Measurements from ENCODE around the gene ANKUB1. TPM values are rescaled to one million over a fixed set of nuclear protein-coding genes. Genes with fewer than 3 reads are reported as not detected.

Gene ANKUB1
- total RNA-seq, 4 donors from 2014 or later = not detected

DNA sequence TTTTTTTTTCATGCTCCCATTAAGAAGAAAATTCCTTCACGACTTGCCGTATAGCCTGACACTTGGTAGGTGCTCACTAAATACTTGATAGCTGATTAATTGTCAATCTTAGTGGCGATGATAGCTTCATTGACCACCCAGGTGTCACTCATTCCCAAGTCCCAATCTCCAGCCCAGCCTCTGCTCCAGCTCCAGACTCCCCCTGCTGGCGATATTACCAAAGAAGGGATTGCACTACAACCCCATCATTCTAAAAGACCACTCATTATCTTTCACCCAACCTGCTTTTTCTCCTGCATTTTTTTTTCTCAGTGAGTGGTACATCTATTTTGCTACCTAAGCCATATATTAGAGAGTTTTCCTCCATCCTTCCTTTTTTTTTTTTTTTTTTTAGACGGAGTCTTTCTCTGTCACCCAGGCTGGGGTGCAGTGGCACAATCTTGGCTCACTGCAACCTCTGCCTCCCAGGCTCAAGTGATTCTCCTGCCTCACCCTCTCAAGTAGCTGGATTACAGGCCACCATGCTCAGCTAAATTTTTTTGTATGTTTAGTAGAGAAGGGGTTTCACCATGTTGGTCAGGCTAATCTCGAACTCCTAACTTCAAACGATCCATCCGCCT is 20.6 kb downstream of the ANKUB1 start:
- no peaks in the 10 kb centered on the region for H3K9me3 ChIP-seq
- ATAC-seq (no peak), DNase-seq (peak in 1 of 2 donors; percentile 15)
- intact Hi-C loops (cut with DNase I; ENCODE audit: low total_unique reads) (loop anchor here (10.0 kb wide), 1 partner anchor 257 kb away; no protein-coding TSS in a partner anchor), in situ Hi-C loops (cut with MboI; ENCODE audit: low sequenced_read_pairs in 4 of 4) (no loop called here)
- TF ChIP-seq, protein P1, sequence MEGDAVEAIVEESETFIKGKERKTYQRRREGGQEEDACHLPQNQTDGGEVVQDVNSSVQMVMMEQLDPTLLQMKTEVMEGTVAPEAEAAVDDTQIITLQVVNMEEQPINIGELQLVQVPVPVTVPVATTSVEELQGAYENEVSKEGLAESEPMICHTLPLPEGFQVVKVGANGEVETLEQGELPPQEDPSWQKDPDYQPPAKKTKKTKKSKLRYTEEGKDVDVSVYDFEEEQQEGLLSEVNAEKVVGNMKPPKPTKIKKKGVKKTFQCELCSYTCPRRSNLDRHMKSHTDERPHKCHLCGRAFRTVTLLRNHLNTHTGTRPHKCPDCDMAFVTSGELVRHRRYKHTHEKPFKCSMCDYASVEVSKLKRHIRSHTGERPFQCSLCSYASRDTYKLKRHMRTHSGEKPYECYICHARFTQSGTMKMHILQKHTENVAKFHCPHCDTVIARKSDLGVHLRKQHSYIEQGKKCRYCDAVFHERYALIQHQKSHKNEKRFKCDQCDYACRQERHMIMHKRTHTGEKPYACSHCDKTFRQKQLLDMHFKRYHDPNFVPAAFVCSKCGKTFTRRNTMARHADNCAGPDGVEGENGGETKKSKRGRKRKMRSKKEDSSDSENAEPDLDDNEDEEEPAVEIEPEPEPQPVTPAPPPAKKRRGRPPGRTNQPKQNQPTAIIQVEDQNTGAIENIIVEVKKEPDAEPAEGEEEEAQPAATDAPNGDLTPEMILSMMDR (IDR thresholded peaks at IDR 0.05 in 4 of 5, conservative IDR thresholded peaks at IDR 0.05 in 1 of 5) = peak; percentile 43 to 71 (median 50)
- no peak for TF ChIP-seq POLR2A (IDR thresholded peaks at IDR 0.05)
- no peak overlapping the region for H3K4me3 ChIP-seq
- H3K27ac ChIP-seq = no peak overlapping the region
- H3K27me3 ChIP-seq = no peaks in the 10 kb centered on the region
- no peaks in the 10 kb centered on the region for H3K4me1 ChIP-seq
- no peaks in the 10 kb centered on the region for H3K36me3 ChIP-seq

- ATAC-seq = no peak
- no peaks in the 10 kb centered on the region for H3K36me3 ChIP-seq
- no peak overlapping the region for H3K27ac ChIP-seq
- no peak for DNase-seq
- H3K9me3 ChIP-seq = no peaks in the 10 kb centered on the region
- no peaks in the 10 kb centered on the region for H3K27me3 ChIP-seq
- H3K4me1 ChIP-seq = no peaks in the 10 kb centered on the region
- TF ChIP-seq POLR2A (IDR thresholded peaks at IDR 0.05) = no peak
- TF ChIP-seq, protein P1 (IDR thresholded peaks at IDR 0.05 in 4 of 5, conservative IDR thresholded peaks at IDR 0.05 in 1 of 5) = no peak
- in situ Hi-C loops (cut with MboI; ENCODE audit: low sequenced_read_pairs in 4 of 4) = no loop called here
- no peak overlapping the region for H3K4me3 ChIP-seq
- intact Hi-C loops (cut with DNase I; ENCODE audit: low total_unique reads) = loop anchor here (10.0 kb wide), 1 partner anchor 255 kb away; no protein-coding TSS in a partner anchor
Observed at GRCh38 chr3:149770246-149770645, 22.1 kb downstream of the ANKUB1 start.

DNA sequence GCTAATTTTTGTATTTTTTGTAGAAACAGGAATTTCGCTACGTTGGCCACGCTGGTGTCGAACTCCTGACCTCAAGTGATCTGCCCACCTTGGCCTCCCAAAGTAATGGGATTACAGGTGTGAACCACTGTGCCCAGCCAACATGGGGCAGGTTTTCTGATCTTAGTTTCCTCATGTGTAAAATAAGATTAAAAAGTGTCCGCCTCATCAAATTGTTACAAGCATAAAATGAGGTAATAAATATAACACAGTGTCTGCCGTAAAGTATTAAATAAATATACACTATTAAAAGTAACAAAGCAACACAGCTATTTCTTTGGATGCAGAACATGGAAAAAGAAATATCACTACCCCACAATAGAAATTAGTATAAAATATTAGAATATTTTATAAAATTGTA is 23.6 kb downstream of the ANKUB1 start:
- TF ChIP-seq, protein P1 (IDR thresholded peaks at IDR 0.05 in 4 of 5, conservative IDR thresholded peaks at IDR 0.05 in 1 of 5) = no peak
- no peak for TF ChIP-seq POLR2A (IDR thresholded peaks at IDR 0.05)
- in situ Hi-C loops (cut with MboI; ENCODE audit: low sequenced_read_pairs in 4 of 4) (no loop called here), intact Hi-C loops (cut with DNase I; ENCODE audit: low total_unique reads) (no loop called here)
- Histone ChIP-seq H3K9me3 (no peaks in the 10 kb centered on the region), H3K36me3 (no peaks in the 10 kb centered on the region), H3K4me1 (no peaks in the 10 kb centered on the region), H3K27me3 (peaks cover 0 to 2% (median 0%) of the 10 kb centered on the region in 3 donors), H3K27ac (no peak overlapping the region), H3K4me3 (no peak overlapping the region)
- DNase-seq (no peak), ATAC-seq (no peak)

DNA sequence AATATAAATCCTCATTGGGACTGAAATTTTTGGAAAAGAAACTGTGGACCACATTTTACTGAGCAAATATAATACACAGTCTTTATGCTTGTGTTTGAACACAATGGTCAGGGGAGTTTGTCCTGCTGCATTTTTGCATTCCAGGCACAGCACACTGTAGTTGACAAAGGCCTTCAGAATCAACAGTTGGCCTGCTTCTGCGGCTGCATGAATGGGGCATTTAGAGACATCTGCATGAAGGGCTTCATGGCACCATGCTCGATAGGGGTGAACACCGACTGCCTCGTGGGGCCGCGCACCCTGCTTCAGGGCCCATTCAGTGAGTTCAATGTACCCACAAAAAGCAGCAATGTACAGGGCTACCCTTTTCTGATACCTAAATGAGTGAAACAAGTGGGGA is 24.6 kb downstream of the ANKUB1 start:
- TF ChIP-seq POLR2A (IDR thresholded peaks at IDR 0.05) = no peak
- TF ChIP-seq, protein P1 (IDR thresholded peaks at IDR 0.05 in 4 of 5, conservative IDR thresholded peaks at IDR 0.05 in 1 of 5) = no peak
- Histone ChIP-seq H3K36me3 (no peaks in the 10 kb centered on the region), H3K27ac (no peak overlapping the region), H3K4me1 (no peaks in the 10 kb centered on the region), H3K27me3 (peaks cover 0 to 2% (median 0%) of the 10 kb centered on the region in 3 donors), H3K4me3 (no peak overlapping the region), H3K9me3 (no peaks in the 10 kb centered on the region)
- ATAC-seq (no peak), DNase-seq (no peak)
- in situ Hi-C loops (cut with MboI; ENCODE audit: low sequenced_read_pairs in 4 of 4) (no loop called here), intact Hi-C loops (cut with DNase I; ENCODE audit: low total_unique reads) (no loop called here)

All from gastrocnemius medialis (tissue), 4 donors.